Measurements from ENCODE around the gene DRD2.

- no peak for TF ChIP-seq CTCF (IDR thresholded peaks at IDR 0.05; ENCODE audit: insufficient read depth, low read length, poor library complexity, severe bottlenecking)
- no peak for TF ChIP-seq EZH2phosphoT487 (conservative IDR thresholded peaks at IDR 0.05; ENCODE audit: low read length)
Measured at GRCh38 chr11:113415343-113415742, 59.9 kb downstream of the DRD2 start.
